ENCODE results near the gene HIPK1.

DNA sequence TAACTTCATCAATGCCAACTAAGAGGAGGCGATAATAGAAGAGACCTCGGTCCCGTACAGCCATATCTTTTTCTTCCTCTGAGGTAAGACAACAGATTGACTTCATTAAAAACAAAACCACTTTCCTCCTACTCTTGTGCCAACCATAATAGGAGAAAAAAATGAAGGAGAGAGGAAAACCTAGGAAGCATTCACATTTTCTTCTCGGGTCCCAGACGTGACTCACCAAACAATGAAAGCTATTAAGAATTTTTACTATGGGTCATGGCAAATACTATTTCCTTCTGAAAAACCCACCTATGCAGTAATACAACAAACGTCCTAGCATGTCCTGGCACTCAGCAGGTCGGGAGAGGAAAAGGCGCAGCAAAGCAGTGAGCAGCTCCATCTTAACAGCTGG lies 33.2 kb upstream of the HIPK1 start:
- no peak for TF ChIP-seq POLR2A (IDR thresholded peaks at IDR 0.05; ENCODE audit: low read length)
- no peak for TF ChIP-seq GATA1 (IDR thresholded peaks at IDR 0.05; ENCODE audit: low read depth, low read length)
